GM23338 (cell line): ENCODE results near the gene ATXN7L1. TPM values are rescaled to one million over a fixed set of nuclear protein-coding genes. Genes with fewer than 3 reads are reported as not detected.
A peak's percentile ranks its signal among the peaks of the same experiment; 100 is the strongest.

ENCODE experiments used
- ATAC-seq: fragments of 200-7000 bp; cut with Tn5 transposase; 3 replicates; pipeline ENCODE4 v1.9.1; 2020
- DNase-seq: peaks from one replicate; pipeline ENCODE4 v3.0.0-alpha.2; 2015; ENCODE audit warnings: low spot score
- H2AFZ ChIP-seq: fragments of 200-600 bp; sonication (generic); 2 replicates; pipeline ENCODE4 v1.8.0; 2016; ENCODE audit warnings: antibody characterized with exemption, mild to moderate bottlenecking, moderate library complexity
- H3F3A ChIP-seq: fragments of 200-600 bp; sonication (generic); replicated peaks from 2 replicates; pipeline ENCODE4 v1.8.0; 2017; ENCODE audit warnings: antibody characterized with exemption, mixed run types, low read depth
- H3K27ac ChIP-seq: fragments of 200-600 bp; sonication (generic); 2 replicates; pipeline ENCODE4 v1.6.1; 2016; ENCODE audit warnings: low read depth
- H3K27me3 ChIP-seq: fragments of 200-600 bp; sonication (generic); 2 replicates; pipeline ENCODE4 v1.8.0; 2016; ENCODE audit warnings: mild to moderate bottlenecking, mixed run types, moderate library complexity; ENCODE audit not compliant: insufficient read depth
- H3K36me3 ChIP-seq: fragments of 200-600 bp; sonication (generic); 2 replicates; pipeline ENCODE4 v1.8.0; 2016; ENCODE audit warnings: mild to moderate bottlenecking; ENCODE audit not compliant: insufficient read depth
- H3K4me1 ChIP-seq: fragments of 200-600 bp; sonication (generic); 2 replicates; pipeline ENCODE4 v1.8.0; 2016; ENCODE audit warnings: mild to moderate bottlenecking, moderate library complexity; ENCODE audit not compliant: insufficient read depth
- H3K4me2 ChIP-seq: fragments of 200-600 bp; sonication (generic); 2 replicates; pipeline ENCODE4 v1.7.1; 2017; ENCODE audit warnings: mixed run types
- H3K4me3 ChIP-seq: fragments of 200-600 bp; sonication (generic); 2 replicates; pipeline ENCODE4 v1.6.1; 2016; ENCODE audit warnings: mixed run types
- H3K79me2 ChIP-seq: fragments of 200-600 bp; sonication (generic); replicated peaks from 2 replicates; pipeline ENCODE4 v1.8.0; 2017; ENCODE audit warnings: mild to moderate bottlenecking; ENCODE audit not compliant: insufficient read depth
- H3K9me2 ChIP-seq: fragments of 200-600 bp; sonication (generic); 2 replicates; pipeline ENCODE4 v1.8.0; 2017; ENCODE audit not compliant: insufficient read depth
- H4K20me1 ChIP-seq: fragments of 200-600 bp; sonication (generic); replicated peaks from 2 replicates; pipeline ENCODE4 v1.8.0; 2017; ENCODE audit warnings: mild to moderate bottlenecking; ENCODE audit not compliant: insufficient read depth
- H3K27ac Mint-ChIP-seq: 2 replicates; pipeline ENCODE4 v1.8.0; 2020; ENCODE audit warnings: inconsistent platforms, mild to moderate bottlenecking, moderate library complexity, mixed read lengths
- H3K27me3 Mint-ChIP-seq: 3 replicates; pipeline ENCODE4 v1.8.0; 2022; ENCODE audit warnings: low read depth, mild to moderate bottlenecking, moderate library complexity, mixed read lengths, inconsistent platforms; ENCODE audit not compliant: insufficient read depth, poor library complexity
- H3K36me3 Mint-ChIP-seq: 3 replicates; pipeline ENCODE4 v1.8.0; 2021; ENCODE audit warnings: low read depth, mild to moderate bottlenecking, inconsistent platforms, moderate library complexity, mixed read lengths
- H3K4me1 Mint-ChIP-seq: 3 replicates; pipeline ENCODE4 v1.8.0; 2020; ENCODE audit warnings: mild to moderate bottlenecking, inconsistent platforms, mixed read lengths
- H3K4me3 Mint-ChIP-seq: 3 replicates; pipeline ENCODE4 v1.8.0; 2021; ENCODE audit warnings: moderate library complexity, mild to moderate bottlenecking, inconsistent platforms, mixed read lengths
- H3K9me3 Mint-ChIP-seq: 3 replicates; pipeline ENCODE4 v1.8.0; 2020; ENCODE audit warnings: moderate library complexity, mild to moderate bottlenecking, inconsistent platforms, mixed read lengths
- CREB1 ChIP-seq: fragments of 250-450 bp; sonication (Bioruptor Pico); IDR thresholded peaks from 2 replicates; pipeline ENCODE4 v1.5.0; 2020; ENCODE audit warnings: low read depth, mild to moderate bottlenecking, moderate library complexity
- CTCF ChIP-seq, 2 experiments: fragments of 200-600 bp in 1 of 2; sonication (generic) in 1 of 2; conservative IDR thresholded peaks; 2 replicates each; pipeline versions ENCODE4 v1.5.1 to v1.6.1; 2016 to 2017; ENCODE audit warnings: antibody characterized with exemption in 2 of 2, low read depth in 2 of 2, mild to moderate bottlenecking in 2 of 2, moderate library complexity in 1 of 2
- ETS1 ChIP-seq: IDR thresholded peaks from 2 replicates; pipeline ENCODE4 v1.6.1; 2016; ENCODE audit warnings: antibody characterized with exemption
- EZH2 ChIP-seq: fragments of 200-600 bp; sonication (generic); IDR thresholded peaks from one replicate; pipeline ENCODE4 v1.8.0; 2017; ENCODE audit warnings: antibody characterized with exemption, mild to moderate bottlenecking, low read depth; ENCODE audit not compliant: unreplicated experiment
- EZH2phosphoT487 ChIP-seq: fragments of 200-600 bp; sonication (generic); IDR thresholded peaks from one replicate; pipeline ENCODE4 v1.8.1; 2018; ENCODE audit warnings: antibody characterized with exemption; ENCODE audit not compliant: unreplicated experiment
- JUNB ChIP-seq: IDR thresholded peaks from one replicate; pipeline ENCODE4 v1.6.1; 2016; ENCODE audit warnings: antibody characterized with exemption; ENCODE audit not compliant: unreplicated experiment
- POLR2AphosphoS5 ChIP-seq: IDR thresholded peaks from 2 replicates; pipeline ENCODE4 v1.6.1; 2016; ENCODE audit warnings: antibody characterized with exemption, low read depth
- STAT1 ChIP-seq: IDR thresholded peaks from one replicate; pipeline ENCODE4 v1.6.1; 2016; ENCODE audit warnings: antibody characterized with exemption; ENCODE audit not compliant: unreplicated experiment
- ZNF114 ChIP-seq: fragments of 250-450 bp; sonication (Bioruptor Pico); IDR thresholded peaks from 2 replicates; pipeline ENCODE4 v1.5.0; 2020; ENCODE audit warnings: mild to moderate bottlenecking, moderate library complexity
- ZNF462 ChIP-seq: fragments of 250-450 bp; sonication (Bioruptor Pico); IDR thresholded peaks from 2 replicates; pipeline ENCODE4 v1.5.0; 2020; ENCODE audit warnings: mild to moderate bottlenecking, moderate library complexity
- polyA plus RNA-seq: library from polyadenylated mRNA; unstranded; fragments of >200 nt; fragmentation: Nextera tagmentation; extraction: Ambion mirVana; gene quantifications from 2 replicates; pipeline ENCODE4 v1.2.1, GENCODE V29; 2016
- total RNA-seq: library from RNA; depleted of rRNA; stranded (reverse); fragments of >200 nt; shearing (Covaris generic); gene quantifications from 2 replicates; pipeline ENCODE4 v1.2.3, GENCODE V29; 2014

ATXN7L1 gene
- total and polyA plus RNA-seq, 2 experiments from 2014 or later: 22.8 to 29.8 TPM

- H3K4me1 ChIP-seq: peaks cover 30% of the 10 kb centered on the region
- Mint-ChIP-seq H3K4me3 (no peak overlapping the region; the same call in 2 of the 3 replicates), H3K27ac (peak overlapping the region; percentile 8; the same call in 1 of the 2 replicates), H3K4me1 (peaks cover 37% of the 10 kb centered on the region), H3K9me3 (peaks cover 10% of the 10 kb centered on the region), H3K27me3 (peaks cover 14% of the 10 kb centered on the region), H3K36me3 (peaks cover 22% of the 10 kb centered on the region)
- no peaks in the 10 kb centered on the region; the same call in 1 of the 2 replicates for H3K79me2 ChIP-seq
- H2AFZ ChIP-seq: no peak overlapping the region
- TF ChIP-seq POLR2AphosphoS5: no peak
- no peak for TF ChIP-seq CTCF (conservative IDR thresholded peaks at IDR 0.05; ENCODE audit: low read depth in 2 of 2)
- no peak for TF ChIP-seq STAT1
- no peak for TF ChIP-seq CREB1 (CRISPR knock-in tag)
- no peak for TF ChIP-seq ETS1
- TF ChIP-seq ZNF114 (CRISPR knock-in tag): no peak
- no peak for TF ChIP-seq EZH2phosphoT487
- TF ChIP-seq JUNB: no peak
- TF ChIP-seq ZNF462 (CRISPR knock-in tag): no peak
- no peak for TF ChIP-seq EZH2
- H3K4me2 ChIP-seq: peak overlapping the region; percentile 68; the same call in 1 of the 2 replicates
- 0 out of 2 replicates have a peak, but pooled peaks cover 8% of the 10 kb centered on the region for H3F3A ChIP-seq
- 0 out of 2 replicates have a peak, but pooled peaks cover 2% of the 10 kb centered on the region for H3K36me3 ChIP-seq
- no peak for DNase-seq
- H3K27me3 ChIP-seq: no peaks in the 10 kb centered on the region
- no peaks in the 10 kb centered on the region for H3K9me2 ChIP-seq
- ATAC-seq: no peak
- H3K4me3 ChIP-seq: no peak overlapping the region
- H3K27ac ChIP-seq: peak overlapping the region; percentile 66; the same call in 1 of the 2 replicates
- no peaks in the 10 kb centered on the region for H4K20me1 ChIP-seq
These were observed 157.9 kb downstream of the ATXN7L1 start for GRCh38 chr7:105718511-105718925.
